OCI-LY3 (cell line): ENCODE results near the gene OBSCN.

ENCODE experiments used
- H2AFZ ChIP-seq: fragments of 200-600, 300-600 bp; shearing (Covaris generic); 2 replicates; pipeline ENCODE4 v1.6.0; 2014; ENCODE audit warnings: antibody characterized with exemption, low read depth, low read length
- H3K27ac ChIP-seq: fragments of 200-600, 300-600 bp; sonication (generic); 2 replicates; pipeline ENCODE4 v1.5.1; 2014; ENCODE audit warnings: mild to moderate bottlenecking, low read length, moderate library complexity, mixed read lengths
- H3K27me3 ChIP-seq: fragments of 200-600, 300-600 bp; sonication (generic); 2 replicates; pipeline ENCODE4 v1.6.1; 2014; ENCODE audit warnings: low read depth, low read length, mixed read lengths
- H3K36me3 ChIP-seq: fragments of 200-600, 300-600 bp; sonication (generic); replicated peaks from 2 replicates; pipeline ENCODE3; 2014; ENCODE audit warnings: low read depth, low read length, mixed read lengths
- H3K4me1 ChIP-seq: fragments of 300-600, 200-600 bp; sonication (generic); 2 replicates; pipeline ENCODE4 v1.6.1; 2014; ENCODE audit warnings: low read length, mixed read lengths
- H3K4me2 ChIP-seq: fragments of 200-600, 300-600 bp; sonication (generic); 2 replicates; pipeline ENCODE4 v1.6.1; 2014; ENCODE audit warnings: low read length, mixed read lengths
- H3K4me3 ChIP-seq: fragments of 300-600, 200-600 bp; sonication (generic); 2 replicates; pipeline ENCODE4 v1.5.1; 2014; ENCODE audit warnings: antibody characterized with exemption, mild to moderate bottlenecking, low read length, moderate library complexity
- H3K79me2 ChIP-seq: fragments of 300-600, 200-600 bp; shearing (Covaris generic); 2 replicates; pipeline ENCODE4 v1.6.1; 2014; ENCODE audit warnings: mild to moderate bottlenecking, low read length, mixed read lengths
- H3K9ac ChIP-seq: fragments of 300-600, 200-600 bp; shearing (Covaris generic); 2 replicates; pipeline ENCODE4 v1.6.0; 2014; ENCODE audit warnings: mild to moderate bottlenecking, low read length, moderate library complexity
- H3K9me3 ChIP-seq: fragments of 200-600, 300-600 bp; shearing (Covaris generic); 2 replicates; pipeline ENCODE4 v1.6.1; 2014; ENCODE audit warnings: low read length, mixed read lengths; ENCODE audit not compliant: insufficient read depth
- H4K20me1 ChIP-seq: fragments of 200-600, 300-600 bp; sonication (generic); 2 replicates; pipeline ENCODE4 v1.6.1; 2016; ENCODE audit warnings: low read length, mixed read lengths; ENCODE audit not compliant: insufficient read depth
- CTCF ChIP-seq: fragments of 200-600, 300-600 bp; sonication (generic); IDR thresholded peaks from 2 replicates; pipeline ENCODE4 v1.5.1; 2014; ENCODE audit warnings: antibody characterized with exemption, low read length, low read depth
- EZH2phosphoT487 ChIP-seq: fragments of 200-600 bp; shearing (Covaris generic); IDR thresholded peaks from 2 replicates; pipeline ENCODE4 v1.6.1; 2018; ENCODE audit warnings: antibody characterized with exemption, mixed run types, low read depth

Gene OBSCN

GRCh38 chr1:228297242-228297641, 89.4 kb downstream of the OBSCN start:
- Histone ChIP-seq H3K79me2 (no peaks in the 10 kb centered on the region), H3K27ac (no peak overlapping the region), H3K9me3 (peaks cover 15% of the 10 kb centered on the region; the same call in 1 of the 2 replicates), H4K20me1 (no peaks in the 10 kb centered on the region), H3K9ac (no peak overlapping the region), H3K4me2 (no peak overlapping the region), H3K36me3 (no peaks in the 10 kb centered on the region), H3K4me3 (no peak overlapping the region), H3K27me3 (peaks cover 22% of the 10 kb centered on the region), H3K4me1 (no peaks in the 10 kb centered on the region), H2AFZ (no peak overlapping the region)
- TF ChIP-seq EZH2phosphoT487, result no peak

- H3K4me2 ChIP-seq, result no peak overlapping the region
- H2AFZ ChIP-seq, result no peak overlapping the region
- H3K27ac ChIP-seq, result no peak overlapping the region
- no peak overlapping the region for H3K9ac ChIP-seq
- H3K79me2 ChIP-seq, result no peaks in the 10 kb centered on the region
- H3K4me1 ChIP-seq, result no peaks in the 10 kb centered on the region
- peaks cover 22% of the 10 kb centered on the region for H3K27me3 ChIP-seq
- TF ChIP-seq CTCF, result no peak
- no peak for TF ChIP-seq EZH2phosphoT487
- H3K4me3 ChIP-seq, result no peak overlapping the region
- no peaks in the 10 kb centered on the region for H3K36me3 ChIP-seq
- peaks cover 20% of the 10 kb centered on the region; the same call in 1 of the 2 replicates for H3K9me3 ChIP-seq
- no peaks in the 10 kb centered on the region for H4K20me1 ChIP-seq
Measured at GRCh38 chr1:228297822-228298221, 90.0 kb downstream of the OBSCN start.

GRCh38 chr1:228298471-228298870, 90.6 kb downstream of the OBSCN start:
- no peak for TF ChIP-seq CTCF
- TF ChIP-seq EZH2phosphoT487, result no peak
- Histone ChIP-seq H3K79me2 (no peaks in the 10 kb centered on the region), H3K9ac (no peak overlapping the region), H3K36me3 (no peaks in the 10 kb centered on the region), H3K9me3 (peaks cover 22% of the 10 kb centered on the region; the same call in 1 of the 2 replicates), H3K27ac (no peak overlapping the region), H3K4me3 (no peak overlapping the region), H2AFZ (no peak overlapping the region), H3K4me1 (no peaks in the 10 kb centered on the region), H3K4me2 (no peak overlapping the region), H3K27me3 (peaks cover 22% of the 10 kb centered on the region), H4K20me1 (no peaks in the 10 kb centered on the region)

- Histone ChIP-seq H3K9me3 (peaks cover 22% of the 10 kb centered on the region; the same call in 1 of the 2 replicates), H3K27me3 (peaks cover 22% of the 10 kb centered on the region), H3K4me1 (no peaks in the 10 kb centered on the region), H3K4me2 (no peak overlapping the region), H3K27ac (no peak overlapping the region), H2AFZ (no peak overlapping the region), H4K20me1 (no peaks in the 10 kb centered on the region), H3K36me3 (no peaks in the 10 kb centered on the region), H3K79me2 (no peaks in the 10 kb centered on the region), H3K4me3 (no peak overlapping the region), H3K9ac (no peak overlapping the region)
- no peak for TF ChIP-seq EZH2phosphoT487
- no peak for TF ChIP-seq CTCF
Measured at GRCh38 chr1:228299211-228299610, 91.4 kb downstream of the OBSCN start.

GRCh38 chr1:228299901-228300300, 92.1 kb downstream of the OBSCN start:
- Histone ChIP-seq H4K20me1 (no peaks in the 10 kb centered on the region), H3K9ac (no peak overlapping the region), H3K27ac (no peak overlapping the region), H3K36me3 (no peaks in the 10 kb centered on the region), H3K9me3 (peaks cover 22% of the 10 kb centered on the region; the same call in 1 of the 2 replicates), H3K4me3 (no peak overlapping the region), H3K79me2 (no peaks in the 10 kb centered on the region), H2AFZ (no peak overlapping the region), H3K4me2 (no peak overlapping the region), H3K4me1 (no peaks in the 10 kb centered on the region), H3K27me3 (peaks cover 22% of the 10 kb centered on the region)
- TF ChIP-seq EZH2phosphoT487 (no peak), CTCF (no peak)
